Measurements from ENCODE around the gene ZNF608. TPM values are rescaled to one million over a fixed set of nuclear protein-coding genes. Genes with fewer than 3 reads are reported as not detected.

Gene ZNF608
- total and polyA plus RNA-seq, 9 donors: 7.5 to 26.8 (median 12.7) TPM

DNA sequence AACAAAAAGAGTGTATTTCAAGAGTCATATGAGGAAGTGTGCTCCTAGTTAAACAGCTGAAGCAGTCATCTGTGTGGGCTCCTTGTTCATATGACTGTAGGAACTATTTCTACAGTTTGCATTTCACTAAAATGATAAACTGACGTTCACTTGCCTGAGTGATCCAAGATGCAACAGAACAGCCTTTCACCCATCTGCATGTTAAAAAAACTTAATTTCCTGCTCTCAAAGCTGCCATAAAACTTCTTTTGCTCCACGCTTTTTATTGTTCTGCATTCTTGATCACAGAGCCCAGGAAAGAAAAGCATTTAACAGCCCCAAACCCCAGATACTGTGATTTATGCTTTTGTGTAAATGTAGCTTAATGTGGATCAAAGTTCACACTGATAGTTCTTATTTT is 43.9 kb downstream of the ZNF608 start:
- WGBS, 3 donors: 16 to 25% (median 21%) methylated on average over 2 of the region's 2 CpGs
- H3K27me3 ChIP-seq: no peaks in the 10 kb centered on the region
- peaks cover 9% of the 10 kb centered on the region for H3K4me1 ChIP-seq (ENCODE audit: insufficient read depth)
- H3K9me3 ChIP-seq: no peaks in the 10 kb centered on the region
- no peaks in the 10 kb centered on the region for H3K36me3 ChIP-seq
- DNase-seq: no peak
- intact Hi-C loops (cut with DNase I): no loop called here
- TF ChIP-seq POLR2A (IDR thresholded peaks at IDR 0.05): no peak
- TF ChIP-seq EP300 (IDR thresholded peaks at IDR 0.05): no peak
- TF ChIP-seq CTCF (IDR thresholded peaks at IDR 0.05): no peak
- no peak overlapping the region for H3K4me3 ChIP-seq
- no peak overlapping the region for H3K27ac ChIP-seq

GRCh38 chr5:124701873-124702425 is 44.5 kb downstream of the ZNF608 start:
- TF ChIP-seq POLR2A (IDR thresholded peaks at IDR 0.05): no peak
- TF ChIP-seq CTCF (IDR thresholded peaks at IDR 0.05): no peak
- WGBS, 3 donors: 85 to 88% (median 87%) methylated on average over 6 of the region's 6 CpGs
- intact Hi-C loops (cut with DNase I): no loop called here
- Histone ChIP-seq H3K4me1 (ENCODE audit: insufficient read depth) (peaks cover 5% of the 10 kb centered on the region), H3K9me3 (no peaks in the 10 kb centered on the region), H3K27me3 (no peaks in the 10 kb centered on the region), H3K36me3 (no peaks in the 10 kb centered on the region), H3K27ac (no peak overlapping the region), H3K4me3 (no peak overlapping the region)
- DNase-seq: no peak

GRCh38 chr5:124701016-124701415 is 45.4 kb downstream of the ZNF608 start:
- Histone ChIP-seq H3K27ac (no peak overlapping the region), H3K4me1 (ENCODE audit: insufficient read depth) (peaks cover 2% of the 10 kb centered on the region), H3K4me3 (no peak overlapping the region), H3K36me3 (no peaks in the 10 kb centered on the region), H3K27me3 (no peaks in the 10 kb centered on the region), H3K9me3 (no peaks in the 10 kb centered on the region)
- intact Hi-C loops (cut with DNase I): no loop called here
- TF ChIP-seq CTCF (IDR thresholded peaks at IDR 0.05): no peak
- no peak for TF ChIP-seq EP300 (IDR thresholded peaks at IDR 0.05)
- TF ChIP-seq POLR2A (IDR thresholded peaks at IDR 0.05): no peak
- no peak for DNase-seq
- 95 to 98% (median 97%) methylated on average over 9 of the region's 9 CpGs for WGBS, 3 donors

DNA sequence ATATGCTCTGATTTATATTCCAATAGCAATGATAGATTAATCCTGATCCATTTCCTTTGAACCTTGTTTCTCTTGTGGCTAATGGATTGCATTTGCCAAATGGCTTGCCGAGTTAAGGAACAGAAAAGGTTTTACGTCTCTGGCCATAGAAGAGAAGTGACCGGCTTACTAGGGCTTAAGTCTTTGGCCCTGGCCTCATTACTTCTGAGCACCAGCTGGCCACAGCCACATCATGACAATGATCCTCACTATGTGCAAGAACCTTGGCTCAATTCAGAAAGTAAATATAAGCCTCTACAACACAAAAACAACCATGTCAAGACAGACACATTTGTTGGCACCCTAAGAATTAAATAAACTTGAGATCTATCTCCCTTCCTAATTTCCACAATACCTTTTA is 46.1 kb downstream of the ZNF608 start:
- Histone ChIP-seq H3K36me3 (no peaks in the 10 kb centered on the region), H3K27me3 (no peaks in the 10 kb centered on the region), H3K4me3 (no peak overlapping the region), H3K4me1 (ENCODE audit: insufficient read depth) (peaks cover 2% of the 10 kb centered on the region), H3K9me3 (no peaks in the 10 kb centered on the region), H3K27ac (no peak overlapping the region)
- DNase-seq: no peak
- intact Hi-C loops (cut with DNase I): no loop called here
- WGBS, 3 donors: 94 to 99% (median 97%) methylated on average over 3 of the region's 3 CpGs
- TF ChIP-seq CTCF (IDR thresholded peaks at IDR 0.05) (no peak), POLR2A (IDR thresholded peaks at IDR 0.05) (no peak), EP300 (IDR thresholded peaks at IDR 0.05) (no peak)

Data from ovary (tissue), 9 donors.